Pulmonary artery endothelial cell (primary cell): ENCODE data around the gene CLIC3. TPM values are rescaled to one million over a fixed set of nuclear protein-coding genes. Genes with fewer than 3 reads are reported as not detected.

Experiments
- DNase-seq: peaks from one replicate; pipeline ENCODE4 v3.0.0-alpha.2; 2011; ENCODE audit warnings: low read depth, low spot score
- total RNA-seq: library from RNA; depleted of rRNA; stranded (reverse); fragments of >200 nt; gene quantifications from 2 replicates; pipeline ENCODE4 v1.2.3, GENCODE V29; 2014

Gene CLIC3
- total RNA-seq, 1 donor from 2014 or later, result 0.33 TPM

DNA sequence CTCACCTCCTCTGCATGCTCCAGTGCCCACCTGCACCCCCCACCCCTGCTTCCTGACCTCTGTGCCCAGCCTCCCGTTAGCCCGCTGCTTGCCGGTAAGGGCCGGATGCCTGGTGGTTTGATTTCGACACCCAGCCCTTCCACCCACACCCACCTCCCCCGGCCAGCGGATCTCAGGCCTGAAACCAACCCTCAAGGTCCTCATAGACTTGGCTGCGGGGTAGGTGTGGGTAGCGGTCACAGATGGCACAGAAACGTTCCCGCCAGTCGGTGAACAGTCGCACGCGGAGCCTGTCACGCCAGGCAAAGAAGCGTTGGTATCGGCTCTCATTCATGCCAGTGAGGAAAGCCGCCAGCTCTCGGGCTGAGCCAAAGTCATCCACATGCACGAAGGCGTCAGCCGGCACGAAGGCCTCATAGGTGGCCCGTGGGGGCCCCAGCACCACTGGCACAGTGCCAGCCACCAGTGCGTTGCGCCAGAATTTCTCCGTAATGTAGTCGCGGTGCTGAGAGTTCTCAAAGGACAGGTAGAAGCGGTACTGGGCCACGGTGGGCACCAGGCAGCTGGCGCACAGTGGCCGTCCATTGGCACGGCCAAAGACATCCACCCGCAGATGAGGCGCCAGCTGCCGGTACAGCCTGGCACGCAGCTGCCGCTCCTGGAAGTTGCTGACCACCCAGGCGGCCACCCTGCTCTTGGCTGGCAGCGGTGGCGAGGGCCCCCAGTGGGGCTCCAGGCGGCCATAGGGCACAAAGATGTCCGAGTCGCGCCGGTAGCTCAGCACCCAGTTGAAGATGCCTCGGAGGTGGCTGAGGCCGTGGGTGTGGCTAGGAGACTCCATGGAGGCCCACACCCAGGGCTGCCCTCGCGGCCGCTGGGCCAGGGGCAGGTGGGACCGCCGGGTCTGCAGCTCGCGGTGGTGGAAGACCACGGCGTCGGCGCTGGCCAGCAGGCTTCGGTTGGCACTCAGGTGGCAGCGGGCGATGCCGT, 34.5 kb upstream of the CLIC3 start:
- DNase-seq, result no peak

DNA sequence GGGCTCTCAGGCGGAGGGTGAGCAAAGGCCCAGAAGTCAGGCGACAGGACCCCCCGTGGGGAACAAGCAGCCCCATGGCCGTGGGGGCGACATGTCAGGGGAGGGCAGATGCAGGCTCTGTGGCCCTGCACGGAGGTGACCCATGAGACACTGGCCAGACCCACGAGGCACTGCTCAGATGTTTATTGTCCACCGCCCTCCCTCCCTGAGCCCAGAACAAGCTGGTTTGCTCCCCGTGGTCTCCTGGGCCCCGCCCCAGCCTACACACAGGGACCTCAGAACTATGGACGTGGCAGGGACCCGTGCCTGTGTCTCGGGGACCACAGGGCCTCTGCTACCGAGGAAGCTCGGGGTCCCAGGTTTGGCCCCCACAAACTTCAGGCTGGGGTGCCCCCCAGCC, 33.6 kb upstream of the CLIC3 start:
- DNase-seq, result no peak

DNA sequence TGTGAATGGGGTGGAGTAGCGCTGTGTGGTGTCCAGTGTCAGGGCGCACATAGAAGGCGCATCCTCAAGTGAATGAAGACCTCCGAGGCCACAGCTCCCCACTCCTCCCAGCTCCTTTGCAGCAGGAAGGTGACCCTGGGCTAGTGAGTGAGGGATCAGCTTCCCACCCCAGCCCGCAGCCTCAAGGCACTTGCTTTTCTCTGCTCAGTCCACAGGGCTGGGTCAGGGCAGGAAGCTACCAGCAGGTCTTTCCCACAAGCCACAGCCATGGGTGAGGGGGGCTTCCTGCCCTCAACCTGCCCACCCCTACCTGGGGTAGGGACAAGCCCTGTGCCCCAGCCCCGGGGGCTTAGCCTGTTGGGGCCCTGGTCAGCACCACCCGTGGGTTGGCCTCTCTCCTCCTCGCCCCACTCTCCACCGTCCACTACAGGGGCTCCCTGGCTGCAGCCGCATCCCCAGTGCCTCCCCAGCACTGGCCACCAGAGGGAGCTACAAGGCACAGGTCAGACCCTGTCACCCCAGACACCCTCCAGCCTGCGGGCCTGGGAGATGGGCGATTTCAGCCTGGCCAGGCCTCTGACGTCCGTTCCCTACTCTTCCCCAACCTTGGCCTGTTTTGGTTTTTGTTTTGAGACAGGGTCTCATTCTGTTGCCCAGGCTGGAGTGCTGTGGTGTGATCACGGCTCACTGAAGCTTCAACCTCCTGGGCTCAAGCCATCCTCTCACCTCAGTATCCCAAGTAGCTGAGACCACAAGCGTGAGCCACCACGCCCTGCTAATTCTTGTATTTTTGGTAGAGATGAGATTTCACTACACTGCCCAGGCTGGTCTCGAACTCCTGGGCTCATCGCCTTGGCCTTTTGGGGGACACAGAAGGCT, 32.9 kb upstream of the CLIC3 start:
- no peak for DNase-seq

DNA sequence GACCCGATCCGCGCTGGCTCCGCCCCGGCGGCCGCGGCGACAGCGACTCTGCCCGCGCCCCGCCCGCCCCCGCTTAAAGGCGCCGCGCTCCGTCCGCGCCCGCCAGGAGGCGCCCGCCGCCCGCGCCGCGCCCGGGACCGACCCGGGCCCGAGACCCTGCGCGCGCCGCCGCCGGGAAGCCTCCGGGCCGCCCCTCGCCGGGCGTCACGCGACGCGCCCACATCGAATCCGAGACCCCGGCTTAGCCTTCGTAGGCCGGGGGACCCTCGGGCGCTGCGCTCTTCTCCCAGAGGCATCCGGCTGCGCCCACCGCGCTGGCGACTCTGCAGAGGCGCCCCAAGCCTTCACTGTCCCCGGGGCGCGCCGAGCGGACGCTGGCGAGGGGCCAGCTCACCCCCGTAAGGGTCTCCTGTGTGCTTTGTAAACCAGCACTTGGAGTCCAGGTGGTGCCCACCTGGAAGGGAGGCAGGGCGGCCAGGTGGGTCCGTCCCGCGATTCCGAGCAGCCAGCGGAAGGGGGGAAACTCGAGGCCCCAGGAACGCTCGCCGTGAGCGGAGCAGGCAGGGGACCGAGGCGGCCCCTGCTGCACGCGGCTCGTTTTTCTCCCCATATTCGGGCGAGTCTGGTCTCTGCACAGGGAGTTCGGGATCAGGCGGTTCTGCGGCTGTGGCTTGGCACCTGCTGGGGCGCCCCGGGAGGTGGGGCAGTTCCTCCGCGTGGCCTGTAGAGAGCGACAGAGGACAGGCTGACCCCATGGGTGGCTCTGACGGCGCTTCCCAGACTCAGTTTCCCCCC, 32.1 kb upstream of the CLIC3 start:
- DNase-seq, result no peak

DNA sequence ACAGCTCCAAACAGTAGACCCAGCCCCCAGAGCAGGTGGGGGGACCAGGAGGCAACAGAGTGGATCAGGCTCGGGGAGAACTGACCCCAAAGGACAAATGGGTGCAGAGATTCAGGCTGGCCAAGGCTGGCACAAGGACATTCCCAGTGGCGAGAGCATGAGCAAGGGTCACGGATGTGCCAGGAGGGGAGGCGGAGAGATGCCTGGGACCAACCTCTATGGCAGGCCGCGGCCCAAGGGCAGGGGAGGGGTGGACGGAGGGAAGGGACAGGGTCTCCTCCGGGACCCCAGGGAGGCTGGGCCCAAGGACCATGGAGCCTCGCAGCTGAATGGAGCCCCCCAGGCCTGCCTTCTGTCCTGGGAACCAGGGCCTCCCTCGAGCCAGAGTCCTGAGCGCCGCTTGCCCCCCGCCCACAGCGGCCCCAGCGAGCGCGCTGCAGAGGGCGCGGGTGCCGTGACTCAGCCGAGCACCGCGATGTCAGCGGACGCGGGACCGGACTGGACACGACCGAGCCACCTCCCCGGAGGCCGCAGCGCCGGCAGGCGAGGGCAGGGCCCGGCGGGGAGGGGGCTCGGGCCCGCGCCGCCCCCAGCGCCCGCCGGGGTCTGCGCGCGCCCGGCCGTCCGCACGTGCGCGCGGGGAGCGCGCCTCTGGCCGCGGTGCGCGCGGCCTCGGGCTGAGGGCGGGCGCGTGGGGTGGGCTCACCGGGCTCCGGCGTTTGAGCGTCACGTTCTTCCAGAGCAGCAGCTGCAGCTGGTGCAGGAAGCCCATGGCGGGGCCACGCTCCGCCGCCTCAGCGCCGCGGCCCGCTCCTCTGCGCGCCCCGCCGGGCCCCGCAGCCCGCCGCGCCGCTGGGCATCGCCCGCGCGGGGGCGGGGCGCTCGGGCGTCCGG, 31.2 kb upstream of the CLIC3 start, which contains the start of gene ABCA2:
Gene ABCA2, minus strand, starts transcription at position 869 of the 894 bp plus-strand sequence. Its CDS starts 97 bp downstream, at position 772.
- no peak for DNase-seq

GRCh38 chr9:137026828-137027227, 30.5 kb upstream of the CLIC3 start:
- DNase-seq, result no peak

DNA sequence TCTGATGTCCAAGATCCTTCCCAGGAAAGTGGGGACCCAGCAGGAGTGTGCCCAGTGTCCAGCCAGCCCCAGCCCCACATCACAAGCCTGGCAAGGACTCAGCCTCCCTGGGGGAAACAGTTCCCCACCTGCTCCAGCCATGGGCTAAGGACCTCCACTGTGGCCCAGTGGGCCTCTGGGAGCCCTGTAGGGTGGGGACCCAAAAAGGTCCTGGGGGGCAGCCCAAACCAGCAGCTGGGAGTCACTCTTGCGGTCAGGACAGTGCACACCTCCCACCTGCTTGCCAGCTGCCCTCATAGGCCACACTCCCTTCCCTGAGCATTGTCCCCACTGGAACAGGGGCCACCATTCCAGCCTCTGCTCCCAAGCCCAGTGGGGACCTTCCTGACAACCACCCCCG, 30.0 kb upstream of the CLIC3 start:
- no peak for DNase-seq

- DNase-seq, result no peak
Observed at GRCh38 chr9:137025517-137025966, 29.2 kb upstream of the CLIC3 start.

DNA sequence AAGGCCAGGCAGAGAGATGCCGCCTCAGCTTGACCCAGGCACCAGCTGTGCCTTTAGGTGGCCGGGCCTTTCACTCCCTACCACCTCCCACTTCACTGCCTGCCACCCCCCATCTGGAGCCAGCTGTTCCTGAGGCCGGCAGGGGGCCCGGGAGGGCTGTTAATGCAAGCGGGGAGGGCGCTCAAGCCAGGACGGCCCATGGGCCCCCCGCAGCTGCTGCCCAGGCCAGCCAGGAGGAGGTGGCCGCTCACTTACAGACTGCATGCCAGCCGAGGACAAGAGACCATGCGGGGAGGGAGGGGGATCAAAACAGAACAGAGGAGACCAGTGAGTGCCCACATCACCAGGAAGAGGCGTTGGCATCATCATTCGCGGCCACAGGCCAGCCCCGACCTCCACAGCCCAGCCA, 27.2 kb upstream of the CLIC3 start:
- DNase-seq, result no peak

DNA sequence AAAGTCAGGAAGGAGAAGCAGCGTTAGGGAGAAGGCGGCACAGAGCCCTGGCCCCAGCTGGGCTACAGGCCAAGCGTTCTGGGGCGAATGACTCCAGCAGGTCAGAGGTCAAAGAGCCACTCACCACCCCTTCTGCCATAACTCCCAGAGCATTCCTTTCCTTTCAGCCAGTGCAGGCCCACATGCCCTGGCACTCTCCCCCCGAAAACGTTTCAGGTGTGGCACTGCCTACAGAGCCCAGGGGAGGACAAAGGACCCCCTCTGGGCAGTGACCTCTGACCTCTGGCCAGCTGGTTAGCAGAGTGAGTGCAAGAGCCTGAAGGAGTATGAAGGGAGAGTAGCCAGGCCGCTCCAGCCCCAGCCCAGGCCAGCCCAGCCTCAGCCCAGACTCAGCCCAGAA, 26.8 kb upstream of the CLIC3 start:
- no peak for DNase-seq

GRCh38 chr9:137022662-137023008, 26.3 kb upstream of the CLIC3 start:
- no peak for DNase-seq

DNA sequence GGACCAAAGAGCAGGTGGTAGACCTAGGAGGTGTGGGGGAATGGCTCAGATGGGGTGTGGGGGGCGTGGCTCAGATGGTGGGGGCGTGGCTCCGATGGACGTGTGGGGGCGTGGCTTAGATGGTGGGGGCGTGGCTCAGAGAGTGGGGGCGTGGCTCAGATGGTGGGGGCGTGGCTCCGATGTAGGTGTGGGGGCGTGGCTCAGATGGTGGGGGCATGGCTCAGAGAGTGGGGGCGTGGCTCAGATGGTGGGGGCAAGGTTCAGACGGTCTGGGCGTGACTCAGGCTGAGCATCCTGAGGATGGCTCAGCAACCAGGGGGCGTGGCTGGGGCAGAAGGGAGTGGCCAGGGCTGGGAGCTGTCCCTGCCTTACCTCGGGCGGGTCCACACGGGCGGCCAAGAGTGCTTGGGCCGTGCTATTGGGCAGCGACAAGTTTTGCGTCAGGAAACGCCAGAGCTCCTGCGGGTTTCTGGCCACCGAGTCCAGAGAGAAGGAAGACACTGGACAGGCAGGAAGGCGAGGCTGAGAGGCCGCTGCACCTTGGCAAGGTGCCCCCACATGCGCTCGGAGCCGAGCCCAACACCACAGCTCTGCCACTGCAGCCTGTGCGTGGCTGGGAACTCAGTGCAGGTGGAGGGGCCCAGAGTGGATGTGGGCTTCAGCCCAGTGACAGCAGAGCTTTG, 25.8 kb upstream of the CLIC3 start:
- no peak for DNase-seq

GRCh38 chr9:137021568-137021978, 25.2 kb upstream of the CLIC3 start:
- no peak for DNase-seq

GRCh38 chr9:137020771-137021567, 24.6 kb upstream of the CLIC3 start:
- DNase-seq, result no peak

- no peak for DNase-seq
Observed at GRCh38 chr9:137019891-137020683, 23.7 kb upstream of the CLIC3 start.

GRCh38 chr9:137018761-137019559, 22.6 kb upstream of the CLIC3 start:
- no peak for DNase-seq
